Endothelial cell of umbilical vein (primary cell): ENCODE data around the gene GARIN5A. TPM values are rescaled to one million over a fixed set of nuclear protein-coding genes. Genes with fewer than 3 reads are reported as not detected.

Experiments
- BruUV-seq: library from RNA; stranded (reverse); fragments of 400-500 nt; replicated peaks from 2 replicates; lab custom pipeline; 2021; lab: Mats Ljungman, UMichigan
- CTCF ChIA-PET: fragments of 300-600, 350-600 bp; sonication (Branson Sonifier 250); formaldehyde crosslinking; loops from one replicate; lab custom pipeline; 2021; ENCODE audit warnings: antibody characterized with exemption, inconsistent platforms; lab: Charles Lee
- POLR2A ChIA-PET: fragments of 300-600, 350-600 bp; sonication (Branson Sonifier 250); formaldehyde crosslinking; loops from one replicate; lab custom pipeline; 2021; ENCODE audit warnings: antibody characterized with exemption, inconsistent platforms; lab: Charles Lee
- DNase-seq: peaks from one replicate; pipeline ENCODE4 v3.0.0-alpha.2; 2011; ENCODE audit warnings: low read depth, low spot score
- FAIRE-seq: peaks from 2 replicates; lab custom pipeline; 2011; peaks lifted over from hg19 to GRCh38; lab: Jason Lieb, UNC
- H2AFZ ChIP-seq: 2 replicates; pipeline ENCODE4 v1.6.0; 2012; ENCODE audit warnings: low read depth, low read length, control low read depth, inconsistent platforms
- H3K27ac ChIP-seq: 2 replicates; pipeline ENCODE4 v1.5.1; 2011; ENCODE audit warnings: low read depth, mild to moderate bottlenecking, control low read depth, low read length, moderate library complexity; ENCODE audit not compliant: insufficient read depth
- H3K27me3 ChIP-seq, 2 experiments: 2 replicates each; pipeline versions ENCODE4 v1.6.0 to v1.6.1; 2011; ENCODE audit warnings: low read length in 2 of 2, mixed read lengths in 1 of 2; ENCODE audit not compliant: control insufficient read depth in 2 of 2, insufficient read depth in 2 of 2
- H3K36me3 ChIP-seq, 2 experiments: 2 replicates in 1 of 2; 3 replicates in 1 of 2; pipeline ENCODE4 v1.5.1; 2011; ENCODE audit warnings: low read length in 2 of 2, mild to moderate bottlenecking in 1 of 2, moderate library complexity in 1 of 2; ENCODE audit not compliant: control insufficient read depth in 2 of 2, insufficient read depth in 2 of 2; ENCODE audit errors: extremely low read depth in 1 of 2
- H3K4me1 ChIP-seq: 3 replicates; pipeline ENCODE4 v1.5.1; 2011; ENCODE audit warnings: mild to moderate bottlenecking, low read length; ENCODE audit not compliant: control insufficient read depth, insufficient read depth; ENCODE audit errors: extremely low read depth
- H3K4me2 ChIP-seq: 2 replicates; pipeline ENCODE4 v1.6.1; 2011; ENCODE audit warnings: low read length, control low read depth, mixed read lengths; ENCODE audit not compliant: insufficient read depth
- H3K4me3 ChIP-seq, 3 experiments: fragments of 200-600 bp in 1 of 3; sonication (generic), shearing (Covaris generic) in 1 of 3; replicated peaks in 1 of 3; 2 replicates each; pipeline ENCODE4 v1.5.1; 2011 to 2016; ENCODE audit warnings: control low read depth in 3 of 3, low read length in 3 of 3, mild to moderate bottlenecking in 2 of 3, inconsistent platforms in 1 of 3, low read depth in 1 of 3, moderate library complexity in 1 of 3; ENCODE audit not compliant: insufficient read depth in 1 of 3
- H3K79me2 ChIP-seq: 2 replicates; pipeline ENCODE4 v1.6.0; 2012; ENCODE audit warnings: low read length, inconsistent platforms; ENCODE audit not compliant: control insufficient read depth, insufficient read depth
- H3K9ac ChIP-seq: replicated peaks from 2 replicates; pipeline ENCODE3; 2011; ENCODE audit warnings: low read length, control low read depth; ENCODE audit not compliant: insufficient read depth; ENCODE audit errors: extremely low read depth
- H3K9me1 ChIP-seq: replicated peaks from 3 replicates; pipeline ENCODE4 v1.6.0; 2011; ENCODE audit warnings: mild to moderate bottlenecking, low read length; ENCODE audit not compliant: control insufficient read depth, insufficient read depth; ENCODE audit errors: extremely low read depth
- H3K9me3 ChIP-seq: replicated peaks from 2 replicates; pipeline ENCODE4 v1.5.1; 2012; ENCODE audit warnings: low read length, inconsistent platforms; ENCODE audit not compliant: control insufficient read depth, insufficient read depth
- H4K20me1 ChIP-seq: replicated peaks from 2 replicates; pipeline ENCODE3; 2011; ENCODE audit warnings: mild to moderate bottlenecking, low read length; ENCODE audit not compliant: control insufficient read depth, insufficient read depth; ENCODE audit errors: extremely low read depth
- EZH2 ChIP-seq: IDR thresholded peaks from 2 replicates; pipeline ENCODE4 v1.6.1; 2012; ENCODE audit warnings: borderline replicate concordance, low read depth, mild to moderate bottlenecking, moderate library complexity, low read length, inconsistent platforms; ENCODE audit not compliant: severe bottlenecking
- FOS ChIP-seq: IDR thresholded peaks from 2 replicates; pipeline ENCODE4 v1.6.1; 2011; ENCODE audit warnings: mild to moderate bottlenecking, low read length, moderate library complexity, borderline replicate concordance; ENCODE audit not compliant: insufficient read depth
- GATA2 ChIP-seq: IDR thresholded peaks from 2 replicates; pipeline ENCODE4 v1.7.0; 2011; ENCODE audit warnings: low read depth, mild to moderate bottlenecking, moderate library complexity, mixed read lengths, low read length; ENCODE audit not compliant: insufficient read length, insufficient read depth
- JUN ChIP-seq: IDR thresholded peaks from 2 replicates; pipeline ENCODE4 v1.6.1; 2011; ENCODE audit warnings: borderline replicate concordance, low read depth; ENCODE audit not compliant: insufficient read length, insufficient read depth
- MAX ChIP-seq: IDR thresholded peaks from 2 replicates; pipeline ENCODE4 v1.6.1; 2011; ENCODE audit not compliant: insufficient read depth, insufficient read length
- MYC ChIP-seq: IDR thresholded peaks from one replicate; pipeline ENCODE4 v1.6.1; 2011; ENCODE audit warnings: mild to moderate bottlenecking, low read depth, low read length
- POLR2A ChIP-seq: IDR thresholded peaks from 2 replicates; pipeline ENCODE4 v1.6.1; 2012; ENCODE audit warnings: low read depth, mild to moderate bottlenecking, control low read depth, low read length
- POLR2AphosphoS5 ChIP-seq: IDR thresholded peaks from 2 replicates; pipeline ENCODE4 v1.6.1; 2012; ENCODE audit warnings: low read depth, mild to moderate bottlenecking, control low read depth, low read length, moderate library complexity; ENCODE audit not compliant: insufficient read depth
- dilution Hi-C: fragments of 300-500 bp; cut with MboI; formaldehyde crosslinking; loops from one replicate; pipeline ENCODE4 v1.15.0; 2019; ENCODE audit warnings: low sequenced_read_pairs; ENCODE audit not compliant: extremely low pct_ligation_motif_present
- intact Hi-C: fragments of 100-400 bp; cut with micrococcal nuclease; formaldehyde crosslinking; loops from one replicate; pipeline ENCODE4 v1.10.0; 2022
- polyA plus RNA-seq, 4 experiments: library from polyadenylated mRNA; depleted of rRNA in 3 of 4; stranded (reverse) in 3 of 4; unstranded in 1 of 4; fragments of >200 nt; gene quantifications; 2 replicates each; pipeline versions ENCODE4 v1.2.1 to v1.2.3, GENCODE V29; 2011 to 2012; ENCODE audit warnings: missing spikeins in 1 of 4
- total RNA-seq: library from RNA; stranded (reverse); gene quantifications from 2 replicates; pipeline ENCODE4 v1.2.3, GENCODE V29; 2021
- TF ChIP-seq, protein P1 (sequence below), 2 donors: IDR thresholded peaks; 1 replicate in 1 of 2; 2 replicates in 1 of 2; pipeline ENCODE4 v1.5.1; 2011; ENCODE audit warnings: low read length in 2 of 2, mild to moderate bottlenecking in 2 of 2, moderate library complexity in 2 of 2, control low read depth in 1 of 2, inconsistent platforms in 1 of 2, low read depth in 1 of 2; ENCODE audit not compliant: insufficient read depth in 1 of 2; ENCODE audit errors: extremely low read depth in 1 of 2

Gene GARIN5A
- total and polyA plus RNA-seq, 2 donors (not counting 3 experiments of a cell fraction or from before 2014, with no cell fraction given): 0.44 to 0.76 TPM

GRCh38 chr19:50497022-50497405 is 20.4 kb upstream of the GARIN5A start:
- Histone ChIP-seq H3K79me2 (no peaks in the 10 kb centered on the region), H3K27ac (no peak overlapping the region), H3K27me3 (peaks cover under 1 to 2% of the 10 kb centered on the region in 2 experiments), H3K36me3 (no peaks in the 10 kb centered on the region), H4K20me1 (no peaks in the 10 kb centered on the region), H3K9ac (no peak overlapping the region), H3K4me3 (no peak overlapping the region), H3K9me3 (no peaks in the 10 kb centered on the region), H3K4me1 (no peaks in the 10 kb centered on the region), H3K9me1 (no peaks in the 10 kb centered on the region), H2AFZ (no peak overlapping the region), H3K4me2 (no peak overlapping the region)
- no peak for DNase-seq
- no TSS peak for BruUV-seq
- dilution Hi-C loops: no loop called here
- CTCF ChIA-PET: interaction anchor here (1.2 kb wide), 1 partner anchor 10 kb away, joined by 3 read pairs; no protein-coding TSS in a partner anchor
- POLR2A ChIA-PET: no interaction called here
- TF ChIP-seq FOS (no peak), GATA2 (no peak), POLR2A (no peak), JUN (no peak), EZH2 (no peak), POLR2AphosphoS5 (no peak), MYC (no peak), MAX (no peak)
- TF ChIP-seq, protein P1, sequence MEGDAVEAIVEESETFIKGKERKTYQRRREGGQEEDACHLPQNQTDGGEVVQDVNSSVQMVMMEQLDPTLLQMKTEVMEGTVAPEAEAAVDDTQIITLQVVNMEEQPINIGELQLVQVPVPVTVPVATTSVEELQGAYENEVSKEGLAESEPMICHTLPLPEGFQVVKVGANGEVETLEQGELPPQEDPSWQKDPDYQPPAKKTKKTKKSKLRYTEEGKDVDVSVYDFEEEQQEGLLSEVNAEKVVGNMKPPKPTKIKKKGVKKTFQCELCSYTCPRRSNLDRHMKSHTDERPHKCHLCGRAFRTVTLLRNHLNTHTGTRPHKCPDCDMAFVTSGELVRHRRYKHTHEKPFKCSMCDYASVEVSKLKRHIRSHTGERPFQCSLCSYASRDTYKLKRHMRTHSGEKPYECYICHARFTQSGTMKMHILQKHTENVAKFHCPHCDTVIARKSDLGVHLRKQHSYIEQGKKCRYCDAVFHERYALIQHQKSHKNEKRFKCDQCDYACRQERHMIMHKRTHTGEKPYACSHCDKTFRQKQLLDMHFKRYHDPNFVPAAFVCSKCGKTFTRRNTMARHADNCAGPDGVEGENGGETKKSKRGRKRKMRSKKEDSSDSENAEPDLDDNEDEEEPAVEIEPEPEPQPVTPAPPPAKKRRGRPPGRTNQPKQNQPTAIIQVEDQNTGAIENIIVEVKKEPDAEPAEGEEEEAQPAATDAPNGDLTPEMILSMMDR (IDR thresholded peaks at IDR 0.05; ENCODE audit: extremely low read depth in 1 of 2, insufficient read depth in 1 of 2, low read depth in 1 of 2, low read length in 2 of 2): no peak
- FAIRE-seq: no peak
- intact Hi-C loops: no loop called here
